Parathyroid adenoma (tissue), 2 donors: Measurements from ENCODE around the gene GLB1L3.

Source experiments
- H2AFZ ChIP-seq: fragments of 300-600 bp; sonication (generic); one replicate; pipeline ENCODE4 v1.7.0; 2017; ENCODE audit warnings: antibody characterized with exemption, mild to moderate bottlenecking
- H3K27ac ChIP-seq: fragments of 300-600 bp; sonication (generic); one replicate; pipeline ENCODE4 v1.7.0; 2017
- H3K27me3 ChIP-seq: fragments of 300-600 bp; sonication (generic); one replicate; pipeline ENCODE4 v1.7.0; 2017; ENCODE audit warnings: low read length; ENCODE audit not compliant: control insufficient read depth, insufficient read depth
- H3K36me3 ChIP-seq: fragments of 300-600 bp; sonication (generic); one replicate; pipeline ENCODE4 v1.7.0; 2017; ENCODE audit warnings: low read length; ENCODE audit not compliant: control insufficient read depth, insufficient read depth
- H3K4me1 ChIP-seq: fragments of 300-600 bp; sonication (generic); one replicate; pipeline ENCODE4 v1.7.0; 2017; ENCODE audit warnings: control low read depth
- H3K4me2 ChIP-seq: fragments of 300-600 bp; sonication (generic); one replicate; pipeline ENCODE4 v1.7.0; 2017; ENCODE audit warnings: low read length
- H3K4me3 ChIP-seq: fragments of 300-600 bp; sonication (generic); one replicate; pipeline ENCODE4 v1.7.0; 2017; ENCODE audit warnings: low read depth, low read length
- H3K79me2 ChIP-seq: fragments of 300-600 bp; sonication (generic); one replicate; pipeline ENCODE4 v1.7.0; 2017; ENCODE audit warnings: control low read depth
- H3K9ac ChIP-seq: fragments of 300-600 bp; sonication (generic); one replicate; pipeline ENCODE4 v1.7.0; 2017; ENCODE audit warnings: mild to moderate bottlenecking
- H3K9me3 ChIP-seq: fragments of 300-600 bp; sonication (generic); one replicate; pipeline ENCODE4 v1.7.0; 2017; ENCODE audit warnings: low read length; ENCODE audit not compliant: control insufficient read depth
- CTCF ChIP-seq: fragments of 300-600 bp; sonication (generic); IDR thresholded peaks from one replicate; pipeline ENCODE4 v1.7.0; 2017; ENCODE audit warnings: antibody characterized with exemption, mild to moderate bottlenecking
- donor health status: primary hyperparathyroidism.

GLB1L3 gene

GRCh38 chr11:134365011-134365925, 89.1 kb downstream of the GLB1L3 start:
- Histone ChIP-seq H3K4me1 (peaks cover 11% of the 10 kb centered on the region), H3K4me2 (no peak overlapping the region), H3K9ac (no peak overlapping the region), H3K9me3 (no peaks in the 10 kb centered on the region), H3K4me3 (no peak overlapping the region), H3K36me3 (no peaks in the 10 kb centered on the region), H3K27ac (no peak overlapping the region), H3K27me3 (no peaks in the 10 kb centered on the region), H3K79me2 (no peaks in the 10 kb centered on the region), H2AFZ (no peak overlapping the region)
- no peak for TF ChIP-seq CTCF

GRCh38 chr11:134366254-134366653, 90.1 kb downstream of the GLB1L3 start:
- Histone ChIP-seq H3K79me2 (no peaks in the 10 kb centered on the region), H2AFZ (no peak overlapping the region), H3K4me1 (peaks cover 11% of the 10 kb centered on the region), H3K4me3 (no peak overlapping the region), H3K9ac (no peak overlapping the region), H3K27me3 (no peaks in the 10 kb centered on the region), H3K9me3 (no peaks in the 10 kb centered on the region), H3K36me3 (no peaks in the 10 kb centered on the region), H3K4me2 (no peak overlapping the region), H3K27ac (no peak overlapping the region)
- no peak for TF ChIP-seq CTCF

GRCh38 chr11:134367781-134368180, 91.6 kb downstream of the GLB1L3 start:
- no peak for TF ChIP-seq CTCF
- Histone ChIP-seq H3K36me3 (no peaks in the 10 kb centered on the region), H3K4me1 (peaks cover 11% of the 10 kb centered on the region)

More at GRCh38 chr11:134367781-134368180, 91.6 kb downstream of the GLB1L3 start:
- no peak overlapping the region for H3K4me2 ChIP-seq
- H3K4me3 ChIP-seq: no peak overlapping the region
- no peak overlapping the region for H3K27ac ChIP-seq
- H3K9ac ChIP-seq: no peak overlapping the region
- no peaks in the 10 kb centered on the region for H3K9me3 ChIP-seq
- no peaks in the 10 kb centered on the region for H3K79me2 ChIP-seq
- H2AFZ ChIP-seq: no peak overlapping the region
- no peaks in the 10 kb centered on the region for H3K27me3 ChIP-seq
